Activated T-cell treated with anti-CD3 and anti-CD28 coated beads for 4 hours (primary cell): ENCODE data around the gene CLDN14.

Experiments
- DNase-seq: peaks from one replicate; pipeline ENCODE4 v3.0.0-alpha.2; 2020

CLDN14 gene

GRCh38 chr21:36466061-36466511 is 13.8 kb downstream of the CLDN14 start:
- DNase-seq = no peak

- no peak for DNase-seq
These were observed 14.4 kb downstream of the CLDN14 start for GRCh38 chr21:36465478-36465877.

GRCh38 chr21:36464590-36464989 is 15.3 kb downstream of the CLDN14 start:
- DNase-seq = no peak

GRCh38 chr21:36463991-36464390 is 15.9 kb downstream of the CLDN14 start:
- DNase-seq = no peak

GRCh38 chr21:36463204-36463603 is 16.7 kb downstream of the CLDN14 start:
- DNase-seq = no peak

GRCh38 chr21:36461918-36462486 is 17.9 kb downstream of the CLDN14 start:
- DNase-seq = no peak

- no peak for DNase-seq
These were observed 18.5 kb downstream of the CLDN14 start for GRCh38 chr21:36461277-36461917.

GRCh38 chr21:36460866-36461265 is 19.1 kb downstream of the CLDN14 start:
- no peak for DNase-seq

GRCh38 chr21:36459098-36459497 is 20.8 kb downstream of the CLDN14 start:
- no peak for DNase-seq

- no peak for DNase-seq
These were observed 23.1 kb downstream of the CLDN14 start for GRCh38 chr21:36456729-36457414.

GRCh38 chr21:36454706-36455105 is 25.2 kb downstream of the CLDN14 start:
- no peak for DNase-seq

GRCh38 chr21:36454093-36454531 is 25.8 kb downstream of the CLDN14 start:
- no peak for DNase-seq

GRCh38 chr21:36452281-36452825 is 27.6 kb downstream of the CLDN14 start:
- DNase-seq = no peak

- DNase-seq = no peak
These were observed 28.4 kb downstream of the CLDN14 start for GRCh38 chr21:36451506-36451905.

GRCh38 chr21:36450511-36450910 is 29.4 kb downstream of the CLDN14 start:
- no peak for DNase-seq

GRCh38 chr21:36446301-36446700 is 33.6 kb downstream of the CLDN14 start:
- DNase-seq = no peak

- DNase-seq = no peak
These were observed 38.2 kb downstream of the CLDN14 start for GRCh38 chr21:36441715-36442114.

GRCh38 chr21:36437745-36438128 is 42.2 kb downstream of the CLDN14 start:
- DNase-seq = no peak

- DNase-seq = no peak
These were observed 42.8 kb downstream of the CLDN14 start for GRCh38 chr21:36436829-36437744.

GRCh38 chr21:36434144-36434543 is 45.8 kb downstream of the CLDN14 start:
- no peak for DNase-seq

GRCh38 chr21:36433059-36433709 is 46.7 kb downstream of the CLDN14 start:
- DNase-seq = no peak

GRCh38 chr21:36431252-36431651 is 48.7 kb downstream of the CLDN14 start:
- no peak for DNase-seq
